HG03575 (cell line): Measurements from ENCODE around the gene TXNIP.

Source experiments
- ATAC-seq: cut with Tn5 transposase; IDR thresholded peaks from one replicate; pipeline ENCODE4 v1.9.1; 2021; ENCODE audit not compliant: unreplicated experiment, insufficient number of reproducible peaks, low FRiP score; ENCODE audit errors: extremely low read depth

The TXNIP gene

GRCh38 chr1:145955436-145955835, 40.9 kb downstream of the TXNIP start:
- no peak for ATAC-seq

GRCh38 chr1:145953861-145954260, 42.5 kb downstream of the TXNIP start:
- ATAC-seq = no peak

- ATAC-seq = no peak
Measured at GRCh38 chr1:145952903-145953302, 43.5 kb downstream of the TXNIP start.

GRCh38 chr1:145951526-145951925, 44.9 kb downstream of the TXNIP start:
- no peak for ATAC-seq

GRCh38 chr1:145949219-145949618, 47.2 kb downstream of the TXNIP start:
- ATAC-seq = no peak

GRCh38 chr1:145947551-145947950, 48.8 kb downstream of the TXNIP start:
- no peak for ATAC-seq

- no peak for ATAC-seq
Measured at GRCh38 chr1:145946477-145946986, 49.8 kb downstream of the TXNIP start.

- ATAC-seq = no peak
Measured at GRCh38 chr1:145944532-145944931, 51.8 kb downstream of the TXNIP start.

- ATAC-seq = no peak
Measured at GRCh38 chr1:145942871-145943270, 53.5 kb downstream of the TXNIP start.
